ENCODE data around the gene AURKB. TPM values are rescaled to one million over a fixed set of nuclear protein-coding genes. Genes with fewer than 3 reads are reported as not detected.

The AURKB gene
- total and polyA plus RNA-seq, 2 of the 13 experiments (the other 11 are each of a cell fraction or from before 2014, with no cell fraction given) = 29.5 to 75.3 TPM

- TF ChIP-seq ZNF781 (CRISPR knock-in tag; IDR thresholded peaks at IDR 0.05; ENCODE audit: borderline replicate concordance, not compliant biosample characterization) (peak; percentile 5), ZNF280D (CRISPR knock-in tag; IDR thresholded peaks at IDR 0.05) (0 out of 2 replicates have a peak, but pooled peaks have one; percentile 76), ZNF768 (CRISPR knock-in tag; IDR thresholded peaks at IDR 0.05) (0 out of 2 replicates have a peak, but pooled peaks have one; percentile 1), RFX3 (CRISPR knock-in tag; IDR thresholded peaks at IDR 0.05) (no peak), ZNF790 (CRISPR knock-in tag; IDR thresholded peaks at IDR 0.05; ENCODE audit: borderline replicate concordance) (peak; percentile 55; the same call in 1 of the 2 replicates), ZNF713 (CRISPR knock-in tag; IDR thresholded peaks at IDR 0.05) (peak; percentile 76; the same call in 1 of the 2 replicates), TEAD3 (CRISPR knock-in tag; optimal IDR thresholded peaks at IDR 0.05; ENCODE audit: borderline replicate concordance) (no peak), ZNF775 (CRISPR knock-in tag; IDR thresholded peaks at IDR 0.05; ENCODE audit: borderline replicate concordance) (peak; percentile 62; the same call in 1 of the 2 replicates), ZNF607 (CRISPR knock-in tag; IDR thresholded peaks at IDR 0.05; ENCODE audit: borderline replicate concordance) (0 out of 2 replicates have a peak, but pooled peaks have one; percentile 3), ZSCAN29 (CRISPR knock-in tag; conservative IDR thresholded peaks at IDR 0.05) (0 out of 2 replicates have a peak, but pooled peaks have one; percentile 57), MYPOP (CRISPR knock-in tag; IDR thresholded peaks at IDR 0.05) (no peak), EHMT2 (IDR thresholded peaks at IDR 0.05; ENCODE audit: borderline replicate concordance, low read depth, low read length) (no peak), ZNF512B (CRISPR knock-in tag; IDR thresholded peaks at IDR 0.05; ENCODE audit: borderline replicate concordance) (peak; percentile 95; the same call in 1 of the 2 replicates), ZNF563 (CRISPR knock-in tag; IDR thresholded peaks at IDR 0.05) (peak; percentile 58; the same call in 1 of the 2 replicates), FOXA1 (IDR thresholded peaks at IDR 0.05) (no peak), FOXA1 (CRISPR knock-in tag; IDR thresholded peaks at IDR 0.05) (no peak), PAWR (CRISPR knock-in tag; IDR thresholded peaks at IDR 0.05; ENCODE audit: borderline replicate concordance) (0 out of 2 replicates have a peak, but pooled peaks have one; percentile 34), ZNF441 (CRISPR knock-in tag; IDR thresholded peaks at IDR 0.05; ENCODE audit: borderline replicate concordance) (peak; percentile 55; the same call in 1 of the 2 replicates), ZNF543 (CRISPR knock-in tag; IDR thresholded peaks at IDR 0.05) (peak; percentile 57; the same call in 1 of the 2 replicates), ZXDC (CRISPR knock-in tag; IDR thresholded peaks at IDR 0.05) (peak; percentile 82; the same call in 1 of the 2 replicates)
Observed at GRCh38 chr17:8186446-8186786, 24.0 kb downstream of the AURKB start (continued).

Measured in HepG2 (cell line).